OCI-LY3 (cell line): Measurements from ENCODE around the gene ZBTB18.

Source experiments
- CTCF ChIP-seq: fragments of 200-600, 300-600 bp; sonication (generic); IDR thresholded peaks from 2 replicates; pipeline ENCODE4 v1.5.1; 2014; ENCODE audit warnings: antibody characterized with exemption, low read length, low read depth
- EZH2phosphoT487 ChIP-seq: fragments of 200-600 bp; shearing (Covaris generic); IDR thresholded peaks from 2 replicates; pipeline ENCODE4 v1.6.1; 2018; ENCODE audit warnings: antibody characterized with exemption, mixed run types, low read depth

- TF ChIP-seq CTCF, result no peak
- TF ChIP-seq EZH2phosphoT487, result no peak
These were observed 16.8 kb downstream of the ZBTB18 start for GRCh38 chr1:244067893-244068292.
